HUES6 (cell line): Measurements from ENCODE around the gene PHOX2A.
"Not testable (repeated sequence)": the region's sequence is repeated elsewhere in the genome, so short reads cannot be mapped to it uniquely, and the experiment has no call there.

ENCODE experiments used
- H3K27ac ChIP-seq: 2 replicates; pipeline ENCODE4 v1.7.0; 2013; ENCODE audit warnings: low read depth, mild to moderate bottlenecking, low read length, inconsistent platforms
- H3K27me3 ChIP-seq: 2 replicates; pipeline ENCODE4 v1.6.1; 2013; ENCODE audit warnings: low read length; ENCODE audit not compliant: control insufficient read depth, insufficient read depth
- H3K36me3 ChIP-seq: 2 replicates; pipeline ENCODE4 v1.6.1; 2013; ENCODE audit warnings: low read length; ENCODE audit not compliant: control insufficient read depth, insufficient read depth
- H3K4me1 ChIP-seq: 2 replicates; pipeline ENCODE4 v1.6.1; 2013; ENCODE audit warnings: low read length; ENCODE audit not compliant: control insufficient read depth, insufficient read depth
- H3K4me3 ChIP-seq: 2 replicates; pipeline ENCODE4 v1.5.1; 2013; ENCODE audit warnings: low read depth, low read length
- H3K9ac ChIP-seq: one replicate; pipeline ENCODE4 v1.6.1; 2013; ENCODE audit warnings: mild to moderate bottlenecking, low read length
- H3K9me3 ChIP-seq: 2 replicates; pipeline ENCODE4 v1.6.1; 2013; ENCODE audit warnings: low read depth, low read length; ENCODE audit not compliant: control insufficient read depth, insufficient read depth

Gene PHOX2A

DNA sequence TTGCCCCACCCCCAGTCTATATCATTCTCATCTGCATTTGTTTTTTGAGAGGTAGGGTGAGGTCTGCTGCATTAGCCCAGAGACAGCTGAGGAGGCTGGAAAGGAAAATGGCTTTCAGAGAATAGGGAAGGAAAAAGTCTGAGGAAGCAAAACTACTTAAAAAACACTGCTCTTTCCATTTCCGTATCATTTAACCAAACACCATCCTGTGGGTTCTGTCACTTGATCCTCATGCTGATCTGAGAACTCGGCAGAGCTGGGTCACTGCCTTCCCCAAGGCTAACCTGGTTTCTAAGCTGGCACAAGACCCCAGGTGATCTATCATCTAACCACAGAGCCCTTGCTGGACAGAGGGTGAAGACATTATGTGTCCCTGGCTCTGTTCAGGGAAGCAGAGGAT, 26.1 kb downstream of the PHOX2A start:
- H3K27ac ChIP-seq = no peak overlapping the region
- H3K9ac ChIP-seq = no peak overlapping the region
- H3K27me3 ChIP-seq = peaks cover 2% of the 10 kb centered on the region; the same call in 1 of the 2 replicates
- no peaks in the 10 kb centered on the region for H3K36me3 ChIP-seq
- no peaks in the 10 kb centered on the region for H3K9me3 ChIP-seq
- no peak overlapping the region for H3K4me3 ChIP-seq
- H3K4me1 ChIP-seq = peaks cover 19% of the 10 kb centered on the region

DNA sequence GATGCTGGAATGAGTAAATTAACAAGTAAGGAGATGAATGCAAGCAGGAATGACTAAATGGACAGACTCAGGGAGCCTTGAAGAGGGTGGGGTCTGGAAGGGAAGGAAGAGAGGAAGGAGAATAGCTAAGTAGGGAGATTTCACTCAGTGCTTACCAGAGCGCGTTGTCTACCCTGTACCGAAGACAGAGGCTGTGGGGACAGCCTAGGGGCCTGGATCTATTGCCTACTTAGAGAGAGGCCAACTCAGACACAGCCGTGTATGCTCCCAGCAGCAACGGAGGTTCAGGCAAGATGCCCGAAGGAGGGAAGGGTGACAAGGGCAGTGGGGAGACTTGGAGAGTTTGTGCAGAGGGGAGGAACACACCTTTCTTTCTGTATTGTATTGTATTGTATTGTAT, 27.3 kb downstream of the PHOX2A start, which contains the start of gene FOLR2:
FOLR2 (plus strand) TSS at position 157 of the 400 bp plus-strand sequence. CDS start 1,791 bp downstream, outside the sequence.
- Histone ChIP-seq H3K9me3 (no peaks in the 10 kb centered on the region), H3K36me3 (no peaks in the 10 kb centered on the region), H3K4me3 (no peak within 1 kb of the TSS), H3K27ac (no peak within 1 kb of the TSS), H3K27me3 (peaks cover 2% of the 10 kb centered on the region; the same call in 1 of the 2 replicates), H3K4me1 (peaks cover 7% of the 10 kb centered on the region; the same call in 1 of the 2 replicates), H3K9ac (no peak within 1 kb of the TSS)

DNA sequence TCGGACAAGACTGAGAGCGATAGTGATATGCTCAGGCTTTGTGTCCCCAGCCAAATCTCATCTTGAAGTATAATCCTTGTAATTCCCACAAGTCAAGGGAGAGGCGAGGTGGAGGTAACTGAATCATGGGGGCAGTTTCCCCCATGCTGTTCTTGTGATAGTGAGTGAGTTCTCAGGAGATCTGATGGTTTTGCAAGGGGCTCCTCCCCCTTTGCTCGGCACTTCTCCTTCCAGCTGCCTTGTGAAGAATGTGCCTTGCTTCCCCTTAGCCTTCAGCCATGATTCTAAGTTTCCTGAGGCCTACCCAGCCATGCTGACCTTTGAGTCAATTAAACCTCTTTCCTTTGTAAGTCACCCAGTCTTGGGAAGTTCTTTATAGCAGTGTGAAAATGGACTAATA, 34.9 kb downstream of the PHOX2A start:
- Histone ChIP-seq H3K9me3 (no peaks in the 10 kb centered on the region), H3K4me3 (no peak overlapping the region), H3K4me1 (no peaks in the 10 kb centered on the region), H3K36me3 (no peaks in the 10 kb centered on the region), H3K9ac (no peak overlapping the region), H3K27ac (no peak overlapping the region), H3K27me3 (no peaks in the 10 kb centered on the region)

DNA sequence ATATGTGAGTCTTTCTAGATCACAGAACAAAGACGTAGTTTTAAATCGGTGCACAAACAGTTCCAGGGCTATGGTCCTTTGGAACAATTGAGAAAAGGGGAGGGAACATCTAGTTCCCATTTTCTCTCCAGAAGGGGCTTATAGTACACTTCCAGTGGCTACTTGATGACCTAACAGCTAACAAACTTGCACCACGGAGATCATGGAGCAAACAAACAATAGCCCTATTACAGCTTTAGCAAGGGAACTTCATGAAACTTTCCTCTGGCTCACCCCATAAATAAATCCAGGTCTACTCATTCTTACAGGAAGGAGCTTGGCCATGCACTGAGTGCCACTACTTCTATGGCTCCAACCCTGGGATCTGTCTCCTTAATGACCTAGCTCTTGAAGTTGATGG, 35.7 kb downstream of the PHOX2A start:
- no peaks in the 10 kb centered on the region for H3K4me1 ChIP-seq
- no peak overlapping the region for H3K27ac ChIP-seq
- no peaks in the 10 kb centered on the region for H3K27me3 ChIP-seq
- no peaks in the 10 kb centered on the region for H3K9me3 ChIP-seq
- no peaks in the 10 kb centered on the region for H3K36me3 ChIP-seq
- H3K4me3 ChIP-seq = no peak overlapping the region
- no peak overlapping the region for H3K9ac ChIP-seq

DNA sequence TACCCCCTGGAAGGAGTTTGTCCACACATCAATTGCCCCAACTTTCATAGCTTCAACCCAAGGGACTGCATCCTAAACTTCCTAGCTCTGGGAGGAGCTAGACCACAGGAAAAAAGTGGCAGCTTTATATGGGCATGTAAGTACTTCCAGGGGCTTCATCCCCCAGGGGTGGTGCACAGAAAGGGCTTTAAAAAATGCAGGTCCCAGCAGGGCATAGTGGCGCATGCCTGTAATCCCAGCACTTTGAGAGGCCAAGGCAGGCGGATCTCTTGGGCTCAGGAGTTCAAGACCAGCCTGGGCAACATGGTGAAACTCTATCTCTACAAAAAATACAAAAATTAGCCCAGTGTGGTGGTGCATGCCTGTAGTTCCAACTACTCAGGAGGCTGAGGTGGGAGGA, 37.2 kb downstream of the PHOX2A start:
- H3K9ac ChIP-seq, H3K27ac ChIP-seq, H3K27me3 ChIP-seq, H3K4me1 ChIP-seq, H3K4me3 ChIP-seq, H3K9me3 ChIP-seq, H3K36me3 ChIP-seq: not testable (repeated sequence)

DNA sequence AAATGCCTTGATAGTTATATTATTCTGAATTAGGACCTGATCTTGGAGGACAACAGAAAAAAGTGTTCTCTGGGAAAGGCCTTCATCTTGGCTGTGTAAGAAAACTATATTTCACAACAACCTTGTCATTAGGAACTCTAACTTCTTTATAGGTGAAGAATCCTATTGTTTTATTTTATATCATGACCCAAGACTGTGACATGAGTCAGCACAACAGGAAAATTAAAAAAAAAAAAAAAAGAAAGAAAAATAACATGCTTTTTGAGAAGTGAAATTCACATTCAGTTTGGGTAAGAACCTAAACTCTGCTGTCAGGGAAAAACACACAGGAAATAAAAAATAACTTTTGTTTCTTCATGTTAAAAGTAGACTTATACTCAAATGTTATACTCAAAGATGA, 39.1 kb downstream of the PHOX2A start:
- no peaks in the 10 kb centered on the region for H3K27me3 ChIP-seq
- no peak overlapping the region for H3K27ac ChIP-seq
- no peaks in the 10 kb centered on the region for H3K4me1 ChIP-seq
- H3K4me3 ChIP-seq = no peak overlapping the region
- no peaks in the 10 kb centered on the region for H3K36me3 ChIP-seq
- H3K9me3 ChIP-seq = no peaks in the 10 kb centered on the region
- no peak overlapping the region for H3K9ac ChIP-seq

DNA sequence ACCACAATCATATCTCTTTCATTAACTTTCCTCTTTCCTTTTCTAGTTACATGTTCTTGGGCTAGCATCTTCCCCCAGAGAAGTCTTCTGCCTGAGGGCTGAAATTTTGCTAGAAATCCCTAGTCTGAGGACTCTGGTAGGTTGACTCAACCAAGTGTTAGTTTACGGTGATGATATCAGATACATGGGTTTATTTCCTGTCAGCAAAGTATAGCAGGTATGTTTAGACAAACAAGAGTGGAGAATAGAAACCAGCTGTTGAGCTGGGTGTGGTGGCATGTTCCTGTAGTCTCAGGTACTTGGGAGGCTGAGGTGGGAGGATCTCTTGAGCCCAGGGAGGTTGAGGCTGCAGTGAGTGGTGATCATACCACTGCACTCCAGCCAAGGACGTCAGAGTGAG, 40.8 kb downstream of the PHOX2A start:
- no peak overlapping the region for H3K27ac ChIP-seq
- H3K9me3 ChIP-seq = no peaks in the 10 kb centered on the region
- no peaks in the 10 kb centered on the region for H3K4me1 ChIP-seq
- H3K27me3 ChIP-seq = no peaks in the 10 kb centered on the region
- no peak overlapping the region for H3K9ac ChIP-seq
- no peak overlapping the region for H3K4me3 ChIP-seq
- no peaks in the 10 kb centered on the region for H3K36me3 ChIP-seq

DNA sequence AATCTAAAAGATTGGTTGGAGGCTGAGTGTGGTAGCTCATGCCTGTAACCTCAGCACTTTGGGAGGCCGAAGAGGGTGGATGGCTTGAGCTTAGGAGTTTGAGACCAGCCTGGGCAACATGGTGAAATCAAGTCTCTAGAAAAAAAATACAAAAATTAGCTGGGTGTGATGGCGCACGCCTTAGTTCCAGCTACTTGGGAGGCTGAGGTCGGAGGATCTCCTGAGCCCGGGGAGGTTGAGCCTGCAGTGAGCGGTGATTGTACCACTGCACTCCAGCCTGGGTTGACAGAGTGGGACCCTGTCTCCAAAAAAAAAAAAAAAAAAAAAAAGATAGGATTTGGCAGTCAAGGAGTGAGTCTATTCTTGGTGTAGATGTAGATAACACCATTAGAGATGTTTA, 41.4 kb downstream of the PHOX2A start:
- no peaks in the 10 kb centered on the region for H3K4me1 ChIP-seq
- no peak overlapping the region for H3K4me3 ChIP-seq
- no peaks in the 10 kb centered on the region for H3K27me3 ChIP-seq
- no peak overlapping the region for H3K9ac ChIP-seq
- H3K27ac ChIP-seq = no peak overlapping the region
- no peaks in the 10 kb centered on the region for H3K36me3 ChIP-seq
- no peaks in the 10 kb centered on the region for H3K9me3 ChIP-seq

DNA sequence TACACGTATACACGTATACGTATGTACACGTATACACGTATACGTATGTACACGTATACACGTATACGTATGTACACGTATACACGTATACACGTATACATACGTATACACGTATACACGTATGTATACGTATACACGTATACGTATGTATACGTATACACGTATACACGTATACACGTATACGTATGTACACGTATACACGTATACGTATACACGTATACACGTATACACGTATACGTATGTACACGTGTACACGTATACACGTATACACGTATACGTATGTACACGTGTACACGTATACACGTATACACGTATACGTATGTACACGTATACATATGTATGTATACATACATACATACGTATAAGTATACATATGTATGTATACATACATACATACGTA, 42.5 kb downstream of the PHOX2A start:
- not testable (repeated sequence) for H3K9me3 ChIP-seq, H3K4me1 ChIP-seq, H3K4me3 ChIP-seq, H3K9ac ChIP-seq, H3K36me3 ChIP-seq, H3K27me3 ChIP-seq, H3K27ac ChIP-seq

DNA sequence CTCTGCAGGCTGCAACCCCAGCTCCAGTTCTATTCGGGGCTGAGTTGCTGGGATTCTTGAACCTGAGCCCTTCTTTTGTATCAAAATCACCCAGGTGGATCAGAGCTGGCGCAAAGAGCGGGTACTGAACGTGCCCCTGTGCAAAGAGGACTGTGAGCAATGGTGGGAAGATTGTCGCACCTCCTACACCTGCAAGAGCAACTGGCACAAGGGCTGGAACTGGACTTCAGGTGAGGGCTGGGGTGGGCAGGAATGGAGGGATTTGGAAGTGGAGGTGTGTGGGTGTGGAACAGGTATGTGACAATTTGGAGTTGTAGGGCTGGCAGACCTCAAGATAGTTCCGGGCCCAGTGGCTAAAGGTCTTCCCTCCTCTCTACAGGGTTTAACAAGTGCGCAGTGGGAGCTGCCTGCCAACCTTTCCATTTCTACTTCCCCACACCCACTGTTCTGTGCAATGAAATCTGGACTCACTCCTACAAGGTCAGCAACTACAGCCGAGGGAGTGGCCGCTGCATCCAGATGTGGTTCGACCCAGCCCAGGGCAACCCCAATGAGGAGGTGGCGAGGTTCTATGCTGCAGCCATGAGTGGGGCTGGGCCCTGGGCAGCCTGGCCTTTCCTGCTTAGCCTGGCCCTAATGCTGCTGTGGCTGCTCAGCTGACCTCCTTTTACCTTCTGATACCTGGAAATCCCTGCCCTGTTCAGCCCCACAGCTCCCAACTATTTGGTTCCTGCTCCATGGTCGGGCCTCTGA, 48.3 kb downstream of the PHOX2A start:
- Histone ChIP-seq H3K27ac (no peak overlapping the region), H3K9me3 (no peaks in the 10 kb centered on the region), H3K4me3 (no peak overlapping the region), H3K36me3 (no peaks in the 10 kb centered on the region), H3K4me1 (peaks cover 10% of the 10 kb centered on the region; the same call in 1 of the 2 replicates), H3K9ac (no peak overlapping the region), H3K27me3 (no peaks in the 10 kb centered on the region)

DNA sequence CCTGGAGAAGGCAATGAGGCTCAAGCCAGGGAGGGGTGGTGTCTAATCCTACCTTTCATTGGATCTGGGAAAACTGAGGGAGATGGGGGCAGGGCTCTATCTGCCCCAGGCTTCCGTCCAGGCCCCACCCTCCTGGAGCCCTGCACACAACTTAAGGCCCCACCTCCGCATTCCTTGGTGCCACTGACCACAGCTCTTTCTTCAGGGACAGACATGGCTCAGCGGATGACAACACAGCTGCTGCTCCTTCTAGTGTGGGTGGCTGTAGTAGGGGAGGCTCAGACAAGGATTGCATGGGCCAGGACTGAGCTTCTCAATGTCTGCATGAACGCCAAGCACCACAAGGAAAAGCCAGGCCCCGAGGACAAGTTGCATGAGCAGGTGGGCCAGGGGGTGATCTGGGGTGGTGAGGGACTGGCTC, 52.0 kb downstream of the PHOX2A start, which contains the start of gene FOLR1:
FOLR1 (plus strand) TSS at position 180 of the 421 bp plus-strand sequence; CDS start at position 214, 34 bp downstream.
- Histone ChIP-seq H3K36me3 (no peaks in the 10 kb centered on the region), H3K27me3 (no peaks in the 10 kb centered on the region), H3K27ac (no peak within 1 kb of the TSS), H3K4me1 (peaks cover 23% of the 10 kb centered on the region; the same call in 1 of the 2 replicates), H3K9ac (no peak within 1 kb of the TSS), H3K4me3 (no peak within 1 kb of the TSS), H3K9me3 (no peaks in the 10 kb centered on the region)
